Urinary bladder (tissue), 4 donors: ENCODE data around the gene ARSG. TPM values are rescaled to one million over a fixed set of nuclear protein-coding genes. Genes with fewer than 3 reads are reported as not detected.
"Not testable (repeated sequence)": the region's sequence is repeated elsewhere in the genome, so short reads cannot be mapped to it uniquely, and the experiment has no call there.

ENCODE experiments used
- DNase-seq: peaks from one replicate; pipeline ENCODE4 v3.0.0-alpha.2; 2015; ENCODE audit errors: extremely low spot score
- H3K27ac ChIP-seq: one replicate; pipeline ENCODE4 v1.5.1; 2013; ENCODE audit warnings: low read depth, mild to moderate bottlenecking, moderate library complexity
- H3K36me3 ChIP-seq: one replicate; pipeline ENCODE4 v1.6.1; 2013; ENCODE audit warnings: mild to moderate bottlenecking, moderate library complexity; ENCODE audit not compliant: insufficient read depth
- H3K4me1 ChIP-seq: one replicate; pipeline ENCODE4 v1.6.1; 2013; ENCODE audit warnings: mild to moderate bottlenecking, moderate library complexity; ENCODE audit not compliant: insufficient read depth
- H3K4me3 ChIP-seq: one replicate; pipeline ENCODE4 v1.5.1; 2013; ENCODE audit warnings: low read depth, low read length
- WGBS: extraction: QIAGEN DNeasy Blood & Tissue Kit; methylation state at CpG from one replicate; pipeline ENCODE4 v1.1.7; 2013; 5-methylcytosine and 5-hydroxymethylcytosine counted together
- polyA plus RNA-seq: library from polyadenylated mRNA; stranded (reverse); fragments of 200-250 nt; gene quantifications from one replicate; pipeline ENCODE4 v1.2.3, GENCODE V29; 2013
- total RNA-seq: library from RNA; depleted of rRNA; stranded (reverse); fragments of >200 nt; gene quantifications from one replicate; pipeline ENCODE4 v1.2.3, GENCODE V29; 2014
- donor health status: healthy with polysubstance abuse.
- donor health status: healthy.

ARSG gene
- total RNA-seq (3.3 TPM), polyA plus RNA-seq (2.9 TPM)

DNA sequence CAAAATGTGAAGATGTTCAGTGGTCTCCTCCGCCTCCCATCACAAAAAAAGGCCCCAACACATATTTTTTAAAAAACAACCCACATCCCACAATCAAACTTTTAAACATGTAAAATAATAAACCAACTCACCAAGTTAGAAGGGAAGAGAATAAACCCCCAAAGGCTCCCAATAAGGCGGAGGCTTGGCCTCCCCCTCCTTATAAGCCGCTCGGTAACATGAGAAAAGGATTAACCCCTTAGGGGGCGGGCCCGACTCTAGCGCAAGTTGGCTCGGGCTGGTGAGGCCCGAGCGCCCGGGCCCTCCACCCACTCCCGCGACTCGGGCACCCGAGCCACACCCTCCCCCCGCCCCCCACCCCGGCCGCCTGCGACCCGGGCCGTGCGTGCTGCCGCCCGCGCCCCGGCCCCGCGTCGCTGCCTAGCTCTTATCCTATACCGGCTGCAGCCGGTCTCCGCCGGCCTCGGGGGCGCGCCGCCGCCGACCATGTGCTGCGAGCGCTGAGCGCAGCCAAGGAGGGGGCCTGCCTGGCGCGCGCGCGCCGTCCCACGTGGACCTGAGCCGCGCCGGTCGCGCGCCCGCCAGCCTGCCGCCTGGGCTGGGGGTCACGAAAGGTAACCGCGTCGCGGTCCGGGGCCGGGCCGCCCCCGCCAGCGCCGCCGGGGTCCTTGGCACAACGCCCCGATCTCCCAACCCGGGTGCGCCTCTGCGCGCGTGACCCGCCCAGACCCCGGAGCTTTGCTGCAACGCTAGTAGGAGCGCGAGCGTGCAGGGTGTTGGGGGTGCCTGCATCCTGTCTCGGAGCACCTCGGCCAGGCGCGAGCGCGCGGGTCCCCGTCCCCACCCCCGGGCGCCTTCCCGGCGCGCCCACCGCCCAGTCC is at the start of gene ARSG, which contains the start of gene SLC16A6:
Gene ARSG (plus strand): TSS at position 541 of the 881 bp plus-strand sequence. CDS start 15,999 bp downstream, outside the sequence.
Gene SLC16A6 (minus strand): TSS at position 173 of the 881 bp plus-strand sequence. CDS start 12,807 bp downstream, outside the sequence.
- no peaks in the 10 kb centered on the region for H3K36me3 ChIP-seq
- H3K4me1 ChIP-seq, result peaks cover 3% of the 10 kb centered on the region
- H3K4me3 ChIP-seq, result peak within 1 kb of the TSS; percentile 49
- DNase-seq, result no peak
- under 1% methylated on average over 96 of the region's 96 CpGs for WGBS
- H3K27ac ChIP-seq, result peak within 1 kb of the TSS; percentile 25

DNA sequence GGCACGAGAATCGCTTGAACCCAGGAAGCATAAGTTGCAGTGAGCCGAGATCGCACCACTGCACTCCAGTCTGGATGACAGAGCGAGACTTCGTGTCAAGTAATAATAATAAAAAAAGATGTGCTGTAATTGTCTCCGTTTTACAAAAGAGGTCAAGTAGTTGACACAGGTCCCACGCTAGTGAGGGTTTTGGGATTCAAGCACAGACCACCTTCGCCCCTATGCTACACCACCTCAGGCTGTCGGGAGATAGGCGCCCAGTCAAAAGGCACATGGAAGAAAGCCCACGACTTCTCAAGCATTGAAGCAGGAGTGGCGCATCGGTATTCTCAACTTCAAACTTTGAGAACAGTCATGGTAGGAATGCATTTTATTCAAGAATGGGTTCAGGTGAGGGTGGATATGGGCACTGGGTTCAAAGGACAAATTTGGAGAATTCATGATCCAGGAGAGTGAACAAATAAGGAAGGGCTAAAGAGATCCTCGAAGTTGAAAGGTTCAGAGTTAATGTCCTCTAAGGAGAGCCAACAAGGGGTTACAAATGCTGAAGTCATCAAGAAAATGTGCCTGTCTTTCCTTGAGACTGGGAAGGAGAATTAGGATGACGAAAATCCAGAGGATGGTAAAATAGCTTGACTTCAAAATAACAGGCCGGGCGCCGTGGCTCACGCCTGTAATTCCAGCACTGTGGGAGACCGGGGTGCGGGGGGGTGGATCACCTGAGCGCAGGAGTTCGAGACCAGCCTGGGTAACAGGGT is 44.8 kb upstream of the ARSG start:
- Histone ChIP-seq H3K27ac (no peak overlapping the region), H3K4me3 (no peak overlapping the region), H3K36me3 (no peaks in the 10 kb centered on the region), H3K4me1 (no peaks in the 10 kb centered on the region)
- no peak for DNase-seq
- 91% methylated on average over 24 of the region's 24 CpGs for WGBS

GRCh38 chr17:68247445-68248198 is 43.7 kb upstream of the ARSG start, which contains the start of gene AMZ2:
AMZ2 (plus strand) TSS chr17:68248043; CDS start chr17:68250188, 2,145 bp downstream.
- Histone ChIP-seq H3K36me3 (no peaks in the 10 kb centered on the region), H3K4me1 (no peaks in the 10 kb centered on the region), H3K27ac (peak within 1 kb of the TSS; percentile 98), H3K4me3 (peak within 1 kb of the TSS; percentile 75)
- under 1% methylated on average over 97 of the region's 97 CpGs for WGBS
- DNase-seq, result peak; percentile 78

DNA sequence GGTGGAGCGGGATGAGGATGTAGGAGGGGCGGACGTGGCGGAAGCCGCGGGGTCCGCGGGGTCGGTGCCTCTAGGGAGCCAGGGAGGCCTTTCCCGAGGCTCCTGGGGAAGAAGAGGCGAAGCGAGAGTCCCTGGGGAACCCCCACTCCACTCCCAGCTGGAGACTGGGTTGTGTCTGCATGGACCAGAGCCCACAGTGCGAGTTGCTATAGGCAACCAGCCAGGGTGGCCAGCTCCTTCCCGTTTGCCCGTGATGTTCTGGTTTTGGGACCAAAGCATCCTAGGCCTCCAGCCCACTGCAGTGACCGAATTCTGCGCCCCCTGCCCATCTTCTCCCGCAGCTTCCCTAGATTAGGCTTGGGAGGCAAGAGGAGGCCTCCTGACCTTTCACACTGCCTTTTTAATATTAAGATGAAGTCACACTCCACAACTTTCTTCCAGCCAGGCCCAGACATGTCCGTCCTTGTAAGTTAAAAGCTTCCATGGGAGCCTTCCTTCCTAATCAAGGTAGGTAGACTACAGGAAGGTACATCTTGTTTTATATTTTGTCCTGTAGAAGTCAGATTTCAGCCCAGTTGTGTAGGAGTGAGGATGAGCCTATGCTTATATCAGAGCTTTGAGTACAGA is 43.0 kb upstream of the ARSG start:
- DNase-seq, result no peak
- WGBS, result 2% methylated on average over 19 of the region's 19 CpGs
- H3K27ac ChIP-seq, result peak overlapping the region; percentile 98
- H3K4me1 ChIP-seq, result no peaks in the 10 kb centered on the region
- no peaks in the 10 kb centered on the region for H3K36me3 ChIP-seq
- peak overlapping the region; percentile 75 for H3K4me3 ChIP-seq

DNA sequence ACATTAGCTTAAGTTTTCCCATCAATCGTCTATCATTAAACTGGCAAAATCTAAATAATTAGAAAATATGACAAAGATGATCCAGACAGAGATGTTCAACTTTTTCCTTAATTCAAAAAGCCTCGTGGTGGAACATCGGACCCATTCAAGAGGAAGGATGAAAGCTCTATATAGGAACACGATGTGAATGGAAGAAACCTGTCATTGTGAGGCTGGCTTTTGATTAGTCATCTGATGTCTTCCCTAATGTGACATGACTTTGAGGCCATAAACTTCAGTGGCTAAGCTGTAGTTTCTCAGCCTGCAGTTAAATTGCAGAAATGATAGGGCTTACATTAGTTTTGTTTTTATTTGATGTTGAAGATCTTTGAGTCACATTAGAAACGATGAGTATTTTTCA is 42.4 kb upstream of the ARSG start:
- Histone ChIP-seq H3K36me3 (no peaks in the 10 kb centered on the region), H3K4me1 (no peaks in the 10 kb centered on the region), H3K27ac (no peak overlapping the region), H3K4me3 (no peak overlapping the region)
- WGBS, result 67% methylated on average over 5 of the region's 5 CpGs
- DNase-seq, result no peak

DNA sequence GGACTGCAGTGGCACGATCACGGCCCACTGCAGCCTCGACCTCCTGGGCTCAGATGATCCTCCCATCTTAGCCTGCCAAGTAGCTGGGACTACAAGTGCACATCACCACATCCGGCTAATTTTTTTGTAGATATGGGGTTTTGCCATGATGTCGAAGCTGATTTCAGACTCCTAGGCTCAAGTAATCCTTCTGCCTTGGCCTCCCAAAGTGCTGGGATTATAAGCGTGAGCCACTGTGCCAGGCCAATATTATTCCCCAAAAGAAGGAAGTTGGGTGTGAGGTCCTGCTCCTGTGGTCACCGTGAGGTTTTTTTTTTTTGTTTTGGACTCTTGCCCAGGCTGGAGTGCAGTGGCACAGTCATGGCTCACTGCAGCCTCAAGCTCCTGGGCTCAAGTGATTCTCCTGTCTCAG is 41.9 kb upstream of the ARSG start:
- no peak overlapping the region for H3K4me3 ChIP-seq
- H3K27ac ChIP-seq, result peak overlapping the region; percentile 39
- no peaks in the 10 kb centered on the region for H3K36me3 ChIP-seq
- no peak for DNase-seq
- 67% methylated on average over 7 of the region's 7 CpGs for WGBS
- no peaks in the 10 kb centered on the region for H3K4me1 ChIP-seq

DNA sequence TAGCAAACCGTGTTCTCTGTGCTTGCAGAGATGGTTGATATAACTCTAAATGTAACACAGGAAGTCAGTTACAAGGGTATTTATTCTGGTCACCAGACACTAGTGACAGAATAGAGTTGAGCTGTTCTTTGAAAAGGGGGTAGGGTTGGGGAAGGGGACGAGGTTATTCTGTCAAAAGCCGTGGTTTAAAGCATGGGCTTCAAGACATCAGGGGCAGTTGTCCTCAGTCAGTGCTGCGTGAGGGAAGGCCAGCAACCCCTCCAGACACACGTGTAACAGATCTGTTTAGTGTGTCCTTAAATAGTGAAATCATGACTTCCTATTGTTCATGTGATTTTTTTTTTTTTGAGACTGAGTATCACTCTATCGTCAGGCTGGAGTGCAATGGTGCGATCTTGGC is 37.9 kb upstream of the ARSG start:
- H3K36me3 ChIP-seq, H3K27ac ChIP-seq, H3K4me1 ChIP-seq, DNase-seq, H3K4me3 ChIP-seq: not testable (repeated sequence)
- WGBS, result 80% methylated on average over 7 of the region's 7 CpGs

- Histone ChIP-seq H3K4me3 (no peak overlapping the region), H3K36me3 (peaks cover 8% of the 10 kb centered on the region), H3K27ac (no peak overlapping the region), H3K4me1 (no peaks in the 10 kb centered on the region)
- no peak for DNase-seq
- 80% methylated on average over 4 of the region's 4 CpGs for WGBS
Observed at GRCh38 chr17:68255151-68255550, 36.1 kb upstream of the ARSG start.

DNA sequence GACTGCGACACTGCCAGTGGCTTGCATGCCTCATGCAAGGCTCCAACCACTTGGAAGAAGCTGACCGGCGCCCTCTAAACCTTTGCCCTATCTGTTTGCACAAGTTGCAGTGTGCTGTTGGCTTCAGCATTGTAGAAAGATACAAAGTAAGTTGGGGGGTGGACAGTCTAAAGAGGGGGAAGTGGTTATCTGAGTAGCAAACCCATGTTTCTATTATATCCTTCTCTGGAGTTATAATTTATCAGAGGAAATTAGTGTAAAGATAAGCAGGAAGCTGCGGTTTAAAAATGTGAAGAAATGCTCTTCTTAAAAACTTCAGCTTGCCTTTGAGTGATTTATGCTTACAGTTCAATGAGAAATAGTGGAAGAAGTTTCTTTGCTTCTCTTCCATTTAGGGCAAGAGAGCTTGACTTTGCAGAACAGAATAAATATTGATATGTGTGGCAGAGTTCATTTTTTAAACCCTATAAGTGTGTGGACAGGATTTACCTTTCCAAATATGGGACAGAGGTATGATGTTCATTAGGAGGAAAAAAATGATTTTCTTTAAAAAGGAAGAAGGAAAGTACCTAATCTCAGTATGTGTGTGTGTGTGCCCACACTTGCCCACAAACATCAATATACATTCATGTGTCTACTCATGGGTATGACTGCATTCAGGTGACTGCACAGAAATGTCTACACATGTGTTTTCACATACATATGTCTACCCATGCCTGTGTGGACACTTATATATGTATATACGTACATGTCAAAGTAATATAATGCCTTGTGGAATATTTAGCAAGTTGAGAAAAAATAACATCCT is 35.4 kb upstream of the ARSG start:
- DNase-seq, result no peak
- WGBS, result 76% methylated on average over 5 of the region's 5 CpGs
- Histone ChIP-seq H3K36me3 (peaks cover 8% of the 10 kb centered on the region), H3K27ac (no peak overlapping the region), H3K4me1 (no peaks in the 10 kb centered on the region), H3K4me3 (no peak overlapping the region)

GRCh38 chr17:68256701-68257100 is 34.6 kb upstream of the ARSG start:
- not testable (repeated sequence) for H3K4me1 ChIP-seq, H3K36me3 ChIP-seq, H3K4me3 ChIP-seq, DNase-seq, H3K27ac ChIP-seq
- WGBS, result 68% methylated on average over 5 of the region's 5 CpGs

DNA sequence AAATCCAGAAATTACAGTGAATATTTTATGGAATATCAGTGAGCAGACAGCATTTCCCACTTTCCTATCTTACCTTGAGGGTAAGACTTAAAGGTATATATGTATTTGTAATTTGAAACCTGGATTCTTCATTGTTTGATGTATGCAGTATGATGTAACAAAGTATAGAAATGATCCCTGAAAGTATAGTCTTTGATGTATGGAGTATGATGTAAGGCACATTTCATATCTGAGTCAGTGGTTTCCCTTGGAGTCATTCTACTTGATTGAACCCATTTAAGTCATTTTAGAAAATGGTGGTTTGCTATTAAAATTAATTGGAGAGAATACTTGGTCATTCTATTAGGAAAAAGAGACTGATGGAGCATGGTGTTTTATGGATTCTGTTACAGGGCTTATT is 33.4 kb upstream of the ARSG start:
- Histone ChIP-seq H3K27ac (no peak overlapping the region), H3K36me3 (peaks cover 8% of the 10 kb centered on the region), H3K4me1 (no peaks in the 10 kb centered on the region), H3K4me3 (no peak overlapping the region)
- DNase-seq, result no peak

DNA sequence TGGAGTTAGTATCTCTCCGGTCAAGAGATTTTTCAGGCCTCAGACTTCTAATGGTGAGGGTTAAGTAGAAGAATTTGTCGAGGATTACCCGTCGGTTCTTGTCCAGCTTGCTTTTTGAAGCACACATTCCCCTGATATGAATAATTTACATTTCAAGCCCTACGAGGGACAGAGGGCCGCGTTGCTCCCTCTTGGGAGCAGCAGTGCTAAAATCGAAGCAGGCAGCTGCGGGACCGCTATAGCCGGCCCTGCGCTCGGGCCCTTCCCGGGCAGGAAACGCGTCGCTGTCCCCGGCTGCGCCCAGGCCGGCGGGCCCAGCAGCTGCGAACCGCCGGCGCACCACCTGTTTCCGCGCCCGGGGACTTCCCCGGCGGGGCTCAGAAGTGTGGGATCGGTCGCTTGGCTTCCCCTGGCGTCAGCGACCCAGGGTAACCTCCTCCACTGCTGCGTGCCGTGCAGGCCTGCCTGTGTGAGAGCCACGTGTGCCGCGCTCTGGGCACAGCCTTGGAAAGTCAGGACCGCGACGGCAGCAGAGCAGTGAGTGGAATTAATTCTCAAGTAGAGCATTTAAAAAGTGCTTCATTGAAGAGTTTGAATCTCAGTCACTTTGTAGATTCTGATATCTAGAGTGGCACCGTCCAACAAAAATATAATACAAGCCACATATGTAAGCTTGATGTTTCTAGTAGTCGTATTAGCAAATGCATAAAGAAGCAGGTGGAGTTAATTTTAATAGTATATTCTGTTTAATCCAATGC is 32.2 kb upstream of the ARSG start:
- H3K4me3 ChIP-seq, H3K4me1 ChIP-seq, DNase-seq, H3K36me3 ChIP-seq: not testable (repeated sequence)
- 11% methylated on average over 39 of the region's 44 CpGs for WGBS
- H3K27ac ChIP-seq, result peak overlapping the region; percentile 32
